ENCODE data around the gene TTC8. TPM values are rescaled to one million over a fixed set of nuclear protein-coding genes. Genes with fewer than 3 reads are reported as not detected.

Gene TTC8
- total RNA-seq, 4 donors from 2014 or later = 14.7 to 60.2 (median 17.0) TPM

DNA sequence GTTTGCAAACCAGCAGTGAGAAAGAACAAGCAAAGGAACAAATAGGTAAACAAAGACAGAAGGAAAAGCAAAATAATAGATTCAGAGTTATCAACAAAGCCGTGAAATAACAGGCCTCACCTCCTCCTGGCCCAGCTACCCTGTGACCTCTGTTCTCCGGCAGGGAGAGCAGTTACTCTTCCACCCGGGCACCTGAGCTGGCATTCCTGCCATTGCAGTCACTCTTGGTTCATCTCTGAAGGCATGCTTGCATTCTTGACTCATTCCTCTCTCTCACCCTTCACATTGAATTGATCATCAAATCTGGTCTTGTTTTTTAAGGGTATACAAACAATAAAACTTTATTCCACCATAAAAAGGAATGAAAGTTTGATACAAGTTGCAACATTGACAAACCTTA, 95.1 kb downstream of the TTC8 start:
- intact Hi-C loops (cut with DNase I; ENCODE audit: low total_unique reads) = no loop called here

More for the DNA sequence above, 95.1 kb downstream of the TTC8 start:
- no peaks in the 10 kb centered on the region for H3K27me3 ChIP-seq
- no peaks in the 10 kb centered on the region for H3K4me1 ChIP-seq
- TF ChIP-seq POLR2A (IDR thresholded peaks at IDR 0.05) (no peak), POLR2AphosphoS5 (IDR thresholded peaks at IDR 0.05) (no peak)
- TF ChIP-seq, protein P1, sequence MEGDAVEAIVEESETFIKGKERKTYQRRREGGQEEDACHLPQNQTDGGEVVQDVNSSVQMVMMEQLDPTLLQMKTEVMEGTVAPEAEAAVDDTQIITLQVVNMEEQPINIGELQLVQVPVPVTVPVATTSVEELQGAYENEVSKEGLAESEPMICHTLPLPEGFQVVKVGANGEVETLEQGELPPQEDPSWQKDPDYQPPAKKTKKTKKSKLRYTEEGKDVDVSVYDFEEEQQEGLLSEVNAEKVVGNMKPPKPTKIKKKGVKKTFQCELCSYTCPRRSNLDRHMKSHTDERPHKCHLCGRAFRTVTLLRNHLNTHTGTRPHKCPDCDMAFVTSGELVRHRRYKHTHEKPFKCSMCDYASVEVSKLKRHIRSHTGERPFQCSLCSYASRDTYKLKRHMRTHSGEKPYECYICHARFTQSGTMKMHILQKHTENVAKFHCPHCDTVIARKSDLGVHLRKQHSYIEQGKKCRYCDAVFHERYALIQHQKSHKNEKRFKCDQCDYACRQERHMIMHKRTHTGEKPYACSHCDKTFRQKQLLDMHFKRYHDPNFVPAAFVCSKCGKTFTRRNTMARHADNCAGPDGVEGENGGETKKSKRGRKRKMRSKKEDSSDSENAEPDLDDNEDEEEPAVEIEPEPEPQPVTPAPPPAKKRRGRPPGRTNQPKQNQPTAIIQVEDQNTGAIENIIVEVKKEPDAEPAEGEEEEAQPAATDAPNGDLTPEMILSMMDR (IDR thresholded peaks at IDR 0.05) = peak in 4 of 5 experiments; percentile 22 to 45 (median 27)
- H3K27ac ChIP-seq = no peak overlapping the region
- no peak overlapping the region for H3K4me3 ChIP-seq
- WGBS, 2 donors (ENCODE audit: low coverage in 1 of 2) = 13 to 48% methylated on average over 2 to 3 of the region's 3 CpGs
- H3K36me3 ChIP-seq = no peaks in the 10 kb centered on the region
- DNase-seq = peak; percentile 68
- H3K9me3 ChIP-seq = peaks cover 0 to 2% of the 10 kb centered on the region in 2 donors
- in situ Hi-C loops (cut with MboI; ENCODE audit: low pct_ligation_motif_present in 1 of 4, low pct_unique_long_range_greater_than_20kb in 1 of 4, low sequenced_read_pairs in 3 of 4) = no loop called here

Small RNAs within 50 kb of the gene (small RNA-seq; reads per million reads assigned to genes)
- 0 reads per million in 4 donors for gene RF00019
- 0 reads per million in 4 donors for gene RNU4-92P

Other genes with a start within 250 kb of the TTC8 start
- gene EML5, start 31.7 kb upstream of the TTC8 start, total RNA-seq = 1 to 10 TPM in 3 of 4 donors, under 1 TPM in 1; 0.20 to 4.9 (median 1.7) TPM

Data from transverse colon (tissue), 4 donors.